Activated CD8-positive, alpha-beta memory T cell treated with anti-CD3 and anti-CD28 coated beads, Interleukin-2, amount 50 U/mL, for 24 hours (primary cell): Measurements from ENCODE around the gene ATP11A.
"Not testable (repeated sequence)": the region's sequence is repeated elsewhere in the genome, so short reads cannot be mapped to it uniquely, and the experiment has no call there.

Source experiments
- DNase-seq: peaks from one replicate; pipeline ENCODE4 v3.0.0-alpha.2; 2020; ENCODE audit errors: extremely low read depth

ATP11A gene

DNA sequence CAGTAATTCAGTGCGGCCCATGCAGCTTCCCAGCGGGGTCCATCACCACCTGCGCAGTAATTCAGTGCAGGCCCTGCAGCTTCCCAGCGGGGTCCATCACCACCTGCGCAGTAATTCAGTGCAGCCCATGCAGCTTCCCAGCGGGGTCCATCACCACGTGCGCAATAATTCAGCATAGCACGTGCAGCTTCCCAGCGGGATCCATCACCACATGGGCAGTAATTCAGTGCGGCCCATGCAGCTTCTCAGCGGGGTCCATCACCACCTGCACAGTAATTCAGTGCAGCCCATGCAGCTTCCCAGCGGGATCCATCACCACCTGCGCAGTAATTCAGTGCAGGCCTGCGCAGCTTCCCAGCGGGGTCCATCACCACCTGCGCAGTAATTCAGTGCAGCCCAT, 173.5 kb downstream of the ATP11A start:
- DNase-seq = not testable (repeated sequence)

DNA sequence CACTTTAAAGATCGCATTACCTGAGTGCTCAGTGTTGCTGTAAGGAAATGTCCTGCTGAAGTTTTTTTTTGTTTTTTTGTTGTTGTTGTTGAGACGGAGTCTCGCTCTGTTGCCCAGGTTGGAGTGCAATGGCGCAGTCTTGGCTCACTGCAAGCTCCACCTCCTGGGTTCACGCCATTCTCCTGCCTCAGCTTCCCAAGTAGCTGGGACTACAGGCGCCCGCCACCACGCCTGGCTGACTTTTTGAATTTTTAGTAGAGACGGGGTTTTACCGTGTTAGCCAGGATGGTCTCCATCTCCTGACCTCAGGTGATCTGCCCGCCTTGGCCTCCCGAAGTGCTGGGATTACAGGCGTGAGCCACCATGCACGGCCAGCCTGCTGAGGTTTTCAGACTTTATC, 175.6 kb downstream of the ATP11A start:
- DNase-seq = not testable (repeated sequence)

DNA sequence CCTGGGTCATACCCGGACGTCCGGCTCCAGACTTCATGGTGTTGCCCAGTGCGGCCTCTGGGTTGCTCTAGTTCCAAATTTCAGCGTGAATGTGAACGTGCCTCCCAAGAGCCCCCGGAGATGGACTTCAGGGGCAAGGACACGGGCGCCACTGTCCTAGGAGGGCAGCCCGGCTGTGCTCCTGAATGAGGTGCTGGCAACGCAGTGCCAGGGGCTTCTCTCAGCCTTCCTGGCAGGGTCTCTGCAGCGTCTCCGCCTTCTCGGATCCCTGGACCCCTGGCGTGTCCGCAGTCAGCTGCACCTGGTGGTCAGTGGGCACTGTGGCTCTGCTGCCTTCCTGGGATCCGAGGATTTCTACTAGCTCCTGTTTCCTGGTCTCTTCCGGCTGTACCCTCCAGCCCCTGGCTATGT, 177.5 kb downstream of the ATP11A start:
- DNase-seq = no peak

DNA sequence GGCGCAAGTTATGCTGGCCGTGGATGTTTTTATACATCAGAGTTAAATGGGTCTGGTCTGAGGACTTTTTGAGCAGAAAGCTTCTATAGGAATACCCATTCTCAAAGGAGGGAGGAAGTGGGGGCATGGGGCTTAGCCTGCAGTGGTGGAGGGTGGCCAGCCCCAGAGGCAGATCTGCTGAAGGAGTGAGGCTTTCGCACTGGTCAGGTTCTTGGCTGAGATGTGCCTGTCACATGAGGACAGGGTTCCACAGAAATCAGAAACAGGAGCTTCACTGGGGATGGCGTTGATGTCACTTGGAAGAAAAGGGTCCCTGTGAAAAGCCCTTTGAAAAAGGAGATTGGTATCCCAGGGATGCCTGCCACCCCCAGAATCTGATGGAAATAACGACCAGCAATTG, 178.5 kb downstream of the ATP11A start:
- DNase-seq = no peak

DNA sequence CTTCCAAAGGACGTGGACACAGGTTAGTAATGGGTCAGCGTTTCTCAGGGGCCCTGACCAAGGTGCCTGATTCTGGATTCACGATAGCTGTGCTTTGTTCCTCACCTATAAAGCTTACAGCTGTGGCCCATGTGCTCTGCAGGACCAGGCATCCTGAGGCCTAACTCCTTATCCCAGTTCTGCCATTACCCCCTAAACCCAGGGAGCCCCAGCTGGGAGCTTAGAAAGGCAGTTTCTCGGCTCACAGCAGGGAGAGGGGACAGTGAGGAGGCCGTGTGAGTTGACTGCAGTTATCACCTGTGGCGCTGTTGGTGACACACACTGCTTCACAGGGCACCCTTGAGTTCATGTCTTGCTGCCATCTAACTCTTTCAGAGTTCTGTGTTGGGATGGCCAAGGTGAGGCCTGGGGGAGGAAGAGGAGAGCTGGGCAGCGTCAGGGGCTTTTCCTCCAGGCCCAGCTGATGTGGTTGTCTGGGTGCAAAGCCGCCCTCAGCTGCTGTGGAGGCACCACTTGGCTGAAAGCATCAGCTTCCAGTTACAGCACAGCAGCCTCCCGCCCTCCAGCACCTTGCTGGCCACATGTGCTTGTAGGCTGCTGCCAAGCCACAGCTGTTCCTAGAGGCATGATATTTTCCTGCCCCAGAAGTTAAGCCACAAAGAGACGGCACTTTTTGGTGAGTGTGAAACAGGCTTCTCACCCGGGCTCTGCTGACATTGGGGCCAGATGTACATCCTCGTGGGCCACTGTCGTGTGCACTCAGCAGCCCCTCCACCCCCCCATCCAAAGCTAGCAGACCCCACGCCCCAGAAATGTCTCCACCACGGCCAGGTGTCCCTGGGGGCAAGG, 179.6 kb downstream of the ATP11A start:
- no peak for DNase-seq

DNA sequence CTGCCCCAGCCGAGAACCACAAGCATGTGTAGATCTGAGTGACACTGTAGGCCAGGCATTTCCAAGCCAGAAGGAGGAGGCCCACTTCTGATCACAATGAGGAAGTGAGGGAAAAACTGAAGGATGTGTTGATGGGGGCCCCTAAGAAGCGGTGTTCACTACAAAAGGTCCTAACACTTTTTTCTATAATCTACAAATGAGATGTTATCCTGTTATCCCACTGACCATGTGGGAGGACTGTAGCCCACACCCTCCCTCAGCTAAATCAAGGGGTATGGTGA, 180.2 kb downstream of the ATP11A start:
- DNase-seq = no peak

DNA sequence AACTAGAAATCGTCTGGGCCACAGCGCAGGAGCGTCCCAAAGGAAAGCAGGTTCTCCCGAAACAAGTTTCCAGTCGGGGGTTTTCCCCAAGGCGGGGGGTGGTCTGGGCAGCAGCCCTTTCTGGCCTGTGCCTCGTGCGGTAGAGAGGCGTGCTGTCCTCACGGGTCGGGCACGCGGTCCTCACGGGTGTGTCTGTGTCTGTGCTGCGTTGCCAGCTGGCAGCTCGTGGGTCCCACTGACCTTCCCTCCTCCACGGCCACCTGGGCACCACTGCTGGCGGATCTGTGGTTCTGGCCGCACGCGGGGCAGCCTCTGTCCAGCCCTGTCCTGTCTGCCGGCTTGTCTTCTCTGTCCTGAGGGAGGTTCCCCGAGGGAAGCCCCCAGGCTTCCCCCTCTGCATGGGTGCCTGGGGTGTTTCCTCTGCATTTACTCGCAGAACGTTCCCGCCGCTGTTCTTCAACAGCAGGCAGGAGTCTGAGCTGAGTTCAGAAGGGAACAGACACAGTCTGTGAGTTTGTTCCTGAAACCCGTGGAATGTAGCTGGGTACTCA, 181.0 kb downstream of the ATP11A start:
- no peak for DNase-seq

DNA sequence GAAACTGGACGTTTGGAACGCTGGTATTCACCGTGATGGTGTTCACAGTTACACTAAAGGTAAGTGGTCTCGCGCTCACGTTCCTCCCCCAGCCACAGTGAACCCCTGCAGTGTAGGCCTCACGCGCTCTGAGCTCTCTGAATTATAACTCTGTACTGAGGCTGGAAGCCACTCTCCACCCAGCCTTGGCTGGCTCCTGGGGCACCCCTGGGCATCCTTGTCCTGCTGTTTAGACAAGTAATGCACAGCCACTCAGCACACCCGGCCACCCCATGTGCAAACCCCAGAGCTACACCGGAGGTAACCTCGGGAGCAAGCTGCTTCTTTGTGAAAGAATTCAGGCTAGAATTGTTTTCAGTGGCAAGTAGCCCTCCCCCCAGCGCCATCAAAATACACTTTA, 181.9 kb downstream of the ATP11A start:
- no peak for DNase-seq

DNA sequence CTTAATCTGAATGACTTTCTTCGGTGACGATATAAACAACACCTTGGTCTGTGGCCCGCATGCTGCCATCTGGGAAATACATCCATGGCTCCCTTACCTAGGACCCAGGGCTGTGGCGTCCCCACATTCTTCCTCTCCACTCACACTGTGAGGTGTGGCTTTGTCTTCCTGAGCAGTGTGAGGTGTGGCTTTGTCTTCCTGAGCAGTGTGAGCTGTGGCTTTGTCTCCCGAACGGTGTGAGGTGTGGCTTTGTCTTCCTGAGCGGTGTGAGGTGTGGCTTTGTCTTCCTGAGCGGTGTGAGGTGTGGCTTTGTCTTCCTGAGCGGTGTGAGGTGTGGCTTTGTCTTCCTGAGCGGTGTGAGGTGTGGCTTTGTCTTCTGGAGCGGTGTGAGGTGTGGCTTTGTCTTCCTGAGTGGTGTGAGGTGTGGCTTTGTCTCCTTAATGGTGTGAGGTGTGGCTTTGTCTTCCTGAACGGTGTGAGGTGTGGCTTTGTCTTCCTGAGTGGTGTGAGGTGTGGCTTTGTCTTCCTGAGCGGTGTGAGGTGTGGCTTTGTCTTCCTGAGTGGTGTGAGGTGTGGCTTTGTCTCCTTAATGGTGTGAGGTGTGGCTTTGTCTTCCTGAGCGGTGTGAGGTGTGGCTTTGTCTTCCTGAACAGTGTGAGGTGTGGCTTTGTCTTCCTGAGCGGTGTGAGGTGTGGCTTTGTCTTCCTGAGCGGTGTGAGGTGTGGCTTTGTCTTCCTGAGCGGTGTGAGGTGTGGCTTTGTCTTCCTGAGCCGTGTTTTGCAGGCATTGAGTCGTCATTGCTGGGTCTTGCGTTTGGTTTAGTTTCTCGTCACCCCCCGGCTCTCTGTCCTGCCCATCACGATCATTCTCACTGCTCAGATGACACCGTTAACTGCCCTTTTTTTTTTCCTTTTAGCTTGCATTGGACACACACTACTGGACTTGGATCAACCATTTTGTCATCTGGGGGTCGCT, 183.1 kb downstream of the ATP11A start:
- DNase-seq = not testable (repeated sequence)

DNA sequence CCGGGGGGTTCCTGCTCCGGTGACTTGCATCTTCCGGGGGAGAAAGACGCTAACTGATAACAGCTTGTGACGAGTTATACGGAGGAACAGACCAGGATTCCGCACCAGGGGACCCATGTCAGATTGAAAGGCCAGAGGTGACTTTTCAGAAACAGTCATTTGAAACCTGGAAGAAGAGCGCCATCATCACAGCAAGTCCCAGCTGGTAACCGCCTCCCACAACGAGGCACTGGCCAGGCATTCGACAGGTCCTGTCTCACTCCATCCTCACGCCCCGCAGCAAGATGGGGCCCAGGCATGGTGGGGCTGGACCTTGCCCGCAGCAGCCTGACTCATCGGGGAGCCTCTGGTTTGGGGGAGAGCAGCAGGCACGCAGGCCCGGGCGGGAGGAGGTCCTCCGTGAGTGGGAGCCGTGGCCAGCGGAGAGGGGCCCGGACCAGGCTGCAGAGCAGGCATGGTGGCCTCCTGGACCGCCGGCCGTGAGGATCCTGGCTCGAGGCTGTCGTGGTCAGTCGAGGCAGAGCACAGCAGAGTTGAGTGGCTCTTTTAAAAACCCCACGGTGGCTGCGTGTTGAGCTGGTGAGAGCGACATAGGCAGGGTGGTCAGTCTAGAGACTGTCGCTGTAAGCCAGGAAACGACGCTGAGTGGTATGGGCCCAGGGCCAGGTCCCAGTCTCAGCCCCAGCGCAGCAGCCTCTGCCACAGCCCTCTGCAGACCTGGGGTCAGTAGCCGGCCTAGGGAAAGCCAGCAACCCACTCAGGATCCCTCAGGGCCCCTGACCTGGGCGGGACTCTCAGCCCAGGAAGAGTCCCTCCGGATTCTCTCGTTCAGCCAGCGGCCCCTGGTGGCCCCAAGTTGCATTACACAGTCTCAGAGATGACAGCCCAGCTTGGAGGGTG, 184.3 kb downstream of the ATP11A start:
- DNase-seq = peak; percentile 14

DNA sequence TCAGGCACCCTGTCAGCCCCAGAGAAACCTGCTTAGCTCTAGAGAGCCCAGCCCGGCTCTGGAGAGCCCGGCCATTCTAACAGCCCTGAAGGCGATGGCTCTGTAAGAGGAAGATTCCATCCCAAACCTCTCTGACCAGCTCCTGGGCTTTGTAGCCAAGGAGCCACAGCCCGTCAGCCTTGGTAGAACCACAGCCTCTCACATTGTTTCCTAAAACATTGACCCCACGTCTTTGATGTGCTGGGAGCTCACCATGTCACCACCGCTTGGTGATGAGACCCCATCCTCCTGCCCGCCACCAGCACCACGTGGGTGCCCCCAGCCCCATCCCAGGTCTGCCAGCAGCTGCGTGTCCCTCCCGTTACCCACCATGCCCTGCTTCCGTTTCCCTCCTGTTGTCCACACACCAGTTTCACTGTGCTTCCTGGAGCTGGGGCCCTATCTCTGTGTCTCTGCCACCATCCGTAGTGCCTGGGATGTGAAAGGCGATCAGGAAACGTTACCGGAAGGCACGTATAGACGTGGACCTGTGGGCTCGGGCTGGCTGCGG, 185.0 kb downstream of the ATP11A start:
- DNase-seq = no peak

DNA sequence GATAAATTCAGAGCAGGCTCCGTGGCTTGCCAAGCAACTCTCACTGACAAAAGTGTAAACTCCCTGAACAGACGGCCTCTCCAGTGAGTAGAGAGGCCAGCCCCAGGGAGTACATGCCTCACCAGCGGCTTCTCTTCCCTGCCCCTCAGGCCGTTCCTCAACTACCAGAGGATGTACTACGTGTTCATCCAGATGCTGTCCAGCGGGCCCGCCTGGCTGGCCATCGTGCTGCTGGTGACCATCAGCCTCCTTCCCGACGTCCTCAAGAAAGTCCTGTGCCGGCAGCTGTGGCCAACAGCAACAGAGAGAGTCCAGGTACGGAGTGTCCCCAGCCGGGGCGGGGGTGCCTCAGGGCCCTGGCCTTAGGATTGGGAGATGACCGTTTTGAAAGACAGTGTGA, 185.8 kb downstream of the ATP11A start:
- no peak for DNase-seq

DNA sequence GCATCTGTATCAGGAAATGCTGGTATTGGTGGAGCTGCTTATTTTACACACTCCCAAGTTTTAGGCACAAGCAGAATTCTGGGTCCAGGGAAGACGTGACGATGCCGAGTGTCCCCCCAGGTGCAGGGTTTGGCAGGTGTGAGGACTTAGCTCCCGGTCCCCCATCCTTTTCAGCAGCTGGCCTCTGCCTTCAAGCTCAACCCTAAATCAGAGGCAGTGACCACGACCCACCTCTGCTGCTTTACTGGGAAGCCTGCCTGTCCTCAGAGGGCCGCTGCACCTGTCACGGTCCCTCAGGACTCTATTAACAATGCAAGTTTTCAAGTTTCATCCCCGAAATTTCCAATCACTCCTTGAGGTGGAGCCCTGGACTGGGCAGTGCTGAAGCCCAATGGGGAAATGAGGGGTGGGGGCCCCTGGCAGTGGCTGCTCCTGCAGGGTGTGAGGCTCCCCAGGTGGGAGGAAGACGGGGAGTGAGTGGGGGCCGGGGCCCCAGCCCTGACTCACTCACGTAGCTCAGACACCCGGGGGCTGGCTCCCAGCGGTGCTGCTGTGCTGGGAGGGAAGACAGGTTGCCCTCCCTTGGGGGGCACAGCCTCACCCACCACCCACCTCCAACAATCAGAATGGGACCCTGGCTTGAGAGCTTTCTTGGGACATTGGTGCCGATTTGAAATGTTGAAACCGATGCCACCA, 186.6 kb downstream of the ATP11A start:
- DNase-seq = no peak

DNA sequence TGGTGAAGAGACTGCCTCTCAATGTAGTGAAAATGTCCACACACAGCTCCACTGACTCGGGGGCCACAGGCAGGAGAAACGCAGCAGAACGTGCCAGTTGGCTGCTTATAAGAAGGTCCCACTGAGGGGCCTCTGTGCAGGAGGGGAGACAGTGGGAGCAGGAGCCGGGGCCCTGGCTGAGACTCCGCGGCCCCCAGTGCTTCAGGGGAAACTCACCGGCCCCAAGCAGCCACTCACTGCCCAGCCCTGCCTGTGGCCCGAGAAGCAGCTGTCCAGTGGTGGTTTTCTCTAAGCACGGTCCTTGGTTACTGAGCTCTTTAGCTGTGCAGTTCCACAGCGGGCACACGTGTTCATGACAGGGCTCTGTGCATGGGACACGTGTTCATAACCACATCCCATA, 187.2 kb downstream of the ATP11A start:
- DNase-seq = no peak

DNA sequence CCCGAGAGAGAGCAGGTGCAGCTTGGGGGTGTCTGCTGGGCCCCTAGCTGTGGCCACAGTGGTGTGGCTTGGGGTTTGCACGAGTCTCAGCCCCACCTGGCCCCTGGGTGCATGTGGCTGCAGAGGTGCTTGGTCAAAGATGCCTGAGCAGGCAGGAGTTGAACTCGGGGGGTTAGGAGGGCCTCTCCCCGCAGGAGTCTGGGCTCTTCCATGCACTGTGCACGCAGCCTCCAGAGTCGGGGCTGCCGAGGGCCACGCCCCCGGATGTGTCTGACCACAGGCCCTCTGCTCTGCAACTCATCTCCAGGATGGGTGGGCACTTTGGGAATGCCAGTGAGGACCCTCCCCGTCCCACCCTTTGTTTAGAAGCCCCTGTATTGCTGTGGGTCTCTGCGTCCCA, 187.7 kb downstream of the ATP11A start:
- no peak for DNase-seq

DNA sequence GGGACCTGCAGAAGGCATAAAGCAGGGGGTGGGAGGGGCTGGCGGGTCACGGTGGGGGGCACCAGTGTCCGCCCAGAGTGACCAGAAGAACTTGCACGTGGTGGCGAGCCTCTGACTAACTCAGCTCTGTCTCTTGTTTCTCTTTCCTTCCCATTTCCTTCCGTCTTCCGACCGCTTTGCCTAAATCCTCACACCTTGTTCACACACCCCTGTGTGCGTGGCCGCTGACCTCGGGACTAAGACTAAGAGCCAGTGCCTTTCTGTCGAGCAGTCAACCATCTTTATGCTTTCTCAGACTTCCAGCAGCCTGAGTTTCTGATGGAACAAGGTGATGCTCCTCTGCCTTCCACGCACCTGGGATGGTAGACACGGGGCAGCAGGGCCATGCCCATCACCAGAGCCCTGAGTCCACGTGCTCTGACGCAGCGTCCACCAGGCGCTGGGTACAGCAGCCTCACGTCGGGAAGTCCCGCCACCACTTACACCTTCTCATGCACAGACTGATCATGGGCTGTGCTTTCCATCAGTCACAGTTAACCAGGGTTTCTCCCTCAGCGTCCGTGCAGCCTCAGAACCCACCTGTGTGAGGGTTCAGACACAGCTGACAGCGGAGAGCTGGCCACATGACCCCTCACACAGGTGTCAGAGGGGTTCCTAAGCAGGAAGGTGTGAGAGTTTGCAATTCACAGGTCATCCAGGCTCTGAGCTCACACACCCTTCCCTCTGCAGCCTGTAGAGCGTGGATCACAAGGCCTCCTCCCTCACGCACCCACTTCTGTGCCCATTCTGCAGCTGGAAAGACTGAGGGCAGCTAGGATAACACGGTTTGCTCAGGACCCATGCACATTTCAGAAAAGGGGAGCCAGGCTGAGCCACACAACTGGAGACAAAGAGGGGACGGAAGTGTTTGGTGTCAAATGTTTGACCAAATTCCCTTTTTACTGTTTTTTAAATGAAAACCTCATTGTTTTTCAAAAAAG, 188.4 kb downstream of the ATP11A start:
- no peak for DNase-seq

DNA sequence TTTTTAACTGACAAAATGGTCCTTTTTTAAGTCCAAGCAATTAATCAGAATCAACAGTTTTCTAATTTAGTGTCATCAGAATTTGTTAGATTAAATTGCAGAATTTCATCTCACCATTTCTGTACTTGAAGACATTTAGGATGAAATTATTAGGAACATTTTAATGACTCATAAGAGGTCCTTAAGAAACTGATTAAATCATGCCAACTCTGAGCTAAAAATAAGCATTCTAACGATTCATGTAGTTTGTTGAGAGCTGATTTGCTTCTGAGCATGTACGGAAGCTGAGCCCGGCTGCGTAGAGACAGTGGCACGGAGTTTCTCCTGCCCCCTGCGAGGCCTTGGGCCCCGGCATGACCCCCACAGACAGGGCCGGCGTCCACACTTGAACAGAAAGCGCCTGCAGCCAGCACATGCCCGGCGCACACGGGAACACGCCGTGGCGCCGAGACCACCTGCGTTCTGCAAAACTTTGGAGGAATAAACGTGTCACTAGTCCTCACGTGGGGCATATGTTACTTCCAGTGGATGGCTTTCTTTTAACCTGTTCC, 189.5 kb downstream of the ATP11A start:
- DNase-seq = no peak

DNA sequence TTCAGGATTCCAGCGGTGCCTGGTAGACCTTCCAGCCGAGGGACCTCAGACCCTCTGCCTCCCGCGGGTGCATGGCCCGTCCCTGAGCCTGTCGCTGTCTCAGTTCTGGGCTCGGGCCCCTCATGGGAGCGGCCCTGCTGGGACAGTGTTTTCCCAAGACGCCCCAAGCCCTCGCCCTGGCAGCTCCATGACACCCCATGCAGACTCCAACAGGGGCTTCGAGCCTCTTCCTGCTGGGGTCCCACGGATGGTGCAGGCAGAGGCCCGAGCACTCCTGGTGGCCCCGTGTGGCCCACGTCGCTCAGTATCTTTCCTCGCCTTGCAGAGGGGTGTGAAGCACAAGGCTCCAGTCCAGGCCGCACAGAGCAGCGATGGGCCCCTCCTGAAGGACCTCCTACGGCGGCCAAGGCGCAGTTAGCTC, 190.4 kb downstream of the ATP11A start:
- DNase-seq = no peak

DNA sequence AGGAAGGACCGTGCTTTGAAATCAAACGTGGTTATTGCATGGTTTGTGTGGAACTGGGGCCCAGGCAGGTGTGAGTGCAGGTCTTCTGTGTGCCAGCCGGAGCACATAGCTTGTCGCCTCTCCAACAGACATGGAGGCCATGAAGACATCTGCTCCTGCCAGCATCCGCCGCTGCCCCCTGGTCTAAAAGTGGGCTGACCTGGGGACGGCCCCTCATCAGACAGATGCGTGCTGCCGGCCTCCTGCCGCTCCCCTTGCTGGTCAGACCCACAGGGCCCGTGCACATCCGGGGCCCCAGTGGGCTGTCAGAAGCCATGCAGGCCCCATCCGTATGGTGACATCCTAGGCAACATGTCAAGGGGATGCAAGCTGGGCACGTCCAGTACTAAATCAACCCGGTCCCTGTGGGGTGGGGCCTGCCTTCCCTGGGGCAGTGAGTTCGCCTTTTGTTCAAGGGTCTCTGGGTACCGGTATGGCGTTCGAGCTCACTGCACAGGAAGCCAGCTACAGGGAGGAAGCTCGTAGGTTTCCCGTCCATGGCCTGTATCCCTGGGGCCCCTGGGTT, 191.2 kb downstream of the ATP11A start:
- DNase-seq = no peak
